Prostate gland (tissue), 2 donors: ENCODE results near the gene SLC16A10.

ENCODE experiments used
- CTCF ChIP-seq, 4 experiments: fragments of 200-600 bp in 2 of 4; fragments of 450-650 bp in 2 of 4; sonication (generic) in 2 of 4; IDR thresholded peaks; 1 replicate in 3 of 4; 2 replicates in 1 of 4; pipeline ENCODE4 v1.5.1; 2016 to 2019; ENCODE audit warnings: antibody characterized with exemption in 4 of 4, mild to moderate bottlenecking in 2 of 4, moderate library complexity in 2 of 4
- POLR2AphosphoS5 ChIP-seq: sonication (generic); formaldehyde crosslinking; IDR thresholded peaks from one replicate; pipeline ENCODE4 v1.6.1; 2017; ENCODE audit warnings: antibody characterized with exemption

DNA sequence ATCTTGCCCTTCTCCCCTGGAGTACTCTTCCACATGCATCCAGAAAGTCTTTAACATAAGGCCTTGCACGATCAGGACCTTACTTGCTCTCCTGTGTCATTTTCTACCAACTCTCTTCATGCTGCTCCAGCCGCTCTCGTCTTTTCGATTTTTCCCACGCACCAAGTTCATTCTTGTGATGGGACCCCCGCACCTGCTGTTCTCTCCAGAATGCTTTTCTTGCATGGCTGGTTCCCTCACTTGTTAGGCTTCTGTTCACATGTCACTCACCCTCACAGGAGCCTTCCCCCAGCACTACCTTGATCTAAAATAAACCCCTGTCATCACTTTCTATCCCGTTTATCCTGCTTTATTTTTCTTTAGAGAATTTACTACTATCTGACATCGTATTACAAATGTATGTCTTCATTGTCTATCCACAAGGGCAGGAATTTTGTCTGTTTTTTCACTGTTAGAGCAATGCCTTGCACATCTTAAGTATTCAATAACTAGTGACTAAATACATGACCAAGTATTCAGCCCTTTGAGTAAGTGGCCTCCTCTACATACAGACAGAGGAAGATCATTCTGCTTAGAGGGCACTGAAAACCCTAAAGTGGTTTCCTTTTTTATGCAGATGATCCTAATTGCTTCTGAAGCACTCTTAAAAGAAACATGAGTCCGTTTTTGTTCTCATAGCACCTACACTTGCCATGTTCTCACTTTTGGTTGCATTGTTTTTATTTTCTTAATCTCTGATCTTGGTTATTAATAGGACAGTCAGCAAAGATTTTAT lies 166.9 kb downstream of the SLC16A10 start:
- TF ChIP-seq POLR2AphosphoS5 = no peak
- no peak for TF ChIP-seq CTCF (IDR thresholded peaks at IDR 0.05)
